NCI-H345 treated with DMSO at 0.1 percent for 48 hours (cell line): ENCODE results near the gene ST3GAL2.
"Not testable (repeated sequence)": the region's sequence is repeated elsewhere in the genome, so short reads cannot be mapped to it uniquely, and the experiment has no call there.

Experiments used
- DNase-seq: peaks from one replicate; lab custom pipeline; 2025; ENCODE audit not compliant: unreplicated experiment; lab: John Stamatoyannopoulos, UW

Gene ST3GAL2

DNA sequence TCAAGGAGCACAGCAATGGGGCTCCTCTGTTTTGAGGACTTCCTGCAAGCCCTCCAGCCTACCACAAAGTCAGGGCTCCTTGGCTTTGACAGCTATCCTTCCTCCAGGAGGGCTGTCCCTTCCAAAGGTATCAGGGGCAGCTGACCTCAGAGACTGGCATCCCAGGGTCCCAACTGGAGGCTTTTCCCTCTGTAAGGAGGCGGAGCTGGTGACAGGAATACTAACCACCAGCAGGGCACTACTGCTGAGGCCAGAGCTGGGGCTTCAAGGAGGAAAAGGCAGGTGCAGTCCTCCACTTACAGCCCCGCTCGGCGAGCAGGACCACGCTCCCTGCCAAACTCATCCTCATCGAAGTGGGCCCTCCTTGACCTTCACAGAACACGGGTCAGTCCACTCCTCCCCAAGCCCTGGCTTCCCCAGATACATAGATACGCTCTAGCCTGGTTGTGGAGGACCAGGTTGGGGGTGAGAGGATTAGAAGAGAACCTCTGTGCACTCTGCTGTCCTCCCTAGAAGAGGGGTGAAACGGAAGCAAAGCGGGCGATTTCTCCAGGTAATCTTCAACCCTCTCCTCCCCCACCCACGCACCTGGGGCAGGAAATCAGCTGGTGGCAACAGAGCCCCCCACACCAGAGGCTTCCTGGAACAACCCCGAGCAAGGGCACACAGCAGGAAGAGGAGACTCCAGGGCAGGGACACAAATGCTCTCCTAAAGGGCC lies 20.5 kb downstream of the ST3GAL2 start:
- DNase-seq = no peak

GRCh38 chr16:70417661-70418060 lies 21.2 kb downstream of the ST3GAL2 start:
- no peak for DNase-seq

DNA sequence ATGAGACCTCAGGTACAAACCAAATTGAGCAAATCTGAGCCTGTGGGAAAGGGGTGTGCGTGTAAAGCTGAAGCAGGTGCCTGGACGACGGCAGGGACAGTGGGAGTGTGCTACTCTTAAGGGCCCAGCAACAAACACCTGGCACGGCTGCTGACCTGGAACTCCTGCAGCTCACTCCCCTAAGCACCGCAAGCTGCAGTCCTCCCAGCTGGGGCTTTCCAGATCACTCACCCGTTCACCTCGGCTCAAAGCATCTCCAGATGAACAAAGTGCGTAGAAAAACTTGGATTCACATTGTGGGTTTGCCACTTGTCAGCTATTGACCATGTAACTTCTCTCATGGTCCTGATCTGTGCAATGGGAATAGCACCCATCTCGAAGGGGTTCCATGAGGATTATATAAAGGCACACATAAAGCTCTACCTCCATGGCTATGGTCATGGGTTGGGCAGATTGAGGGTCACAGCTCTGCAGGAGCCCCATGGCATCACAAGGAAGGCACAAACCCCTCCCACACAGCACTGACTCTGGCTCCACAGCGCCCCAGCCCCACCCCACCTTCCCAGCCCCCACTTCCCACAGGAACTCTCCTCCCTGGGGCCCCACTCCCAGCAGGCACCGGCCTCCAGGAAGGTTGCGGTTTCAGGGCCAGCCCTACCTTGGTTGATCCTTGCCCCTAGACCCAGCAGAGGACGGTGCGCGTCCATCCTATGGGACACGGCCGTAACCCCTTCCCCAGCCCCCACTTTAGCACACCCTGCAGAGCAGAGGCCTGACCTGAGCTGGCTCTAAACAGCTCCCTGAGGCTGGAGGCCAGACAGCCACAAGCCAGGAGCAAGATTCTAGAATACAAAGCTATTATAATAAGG lies 21.9 kb downstream of the ST3GAL2 start:
- DNase-seq = no peak

- DNase-seq = not testable (repeated sequence)
Observed at GRCh38 chr16:70413572-70413971, 25.3 kb downstream of the ST3GAL2 start.

GRCh38 chr16:70412385-70412784 lies 26.5 kb downstream of the ST3GAL2 start:
- no peak for DNase-seq

DNA sequence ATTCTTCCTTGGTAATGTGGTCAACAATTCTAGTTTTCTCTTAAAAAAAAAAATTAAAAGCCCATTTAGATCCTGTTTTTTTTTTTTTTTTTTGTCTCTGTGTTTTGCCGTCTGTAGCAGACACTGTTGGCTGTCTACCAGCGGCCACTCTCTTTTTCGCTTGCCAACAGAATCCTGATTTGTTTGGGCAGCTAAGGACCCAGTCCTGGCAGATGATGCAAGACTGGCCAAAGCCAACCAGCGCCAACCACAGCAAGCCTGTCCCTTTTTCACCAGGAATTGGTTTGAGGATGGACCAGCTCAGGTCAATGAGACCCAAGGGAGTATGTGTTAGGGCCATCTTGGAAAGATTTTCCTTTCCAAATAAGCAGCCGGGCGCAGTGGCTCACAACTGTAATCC lies 28.2 kb downstream of the ST3GAL2 start:
- no peak for DNase-seq

DNA sequence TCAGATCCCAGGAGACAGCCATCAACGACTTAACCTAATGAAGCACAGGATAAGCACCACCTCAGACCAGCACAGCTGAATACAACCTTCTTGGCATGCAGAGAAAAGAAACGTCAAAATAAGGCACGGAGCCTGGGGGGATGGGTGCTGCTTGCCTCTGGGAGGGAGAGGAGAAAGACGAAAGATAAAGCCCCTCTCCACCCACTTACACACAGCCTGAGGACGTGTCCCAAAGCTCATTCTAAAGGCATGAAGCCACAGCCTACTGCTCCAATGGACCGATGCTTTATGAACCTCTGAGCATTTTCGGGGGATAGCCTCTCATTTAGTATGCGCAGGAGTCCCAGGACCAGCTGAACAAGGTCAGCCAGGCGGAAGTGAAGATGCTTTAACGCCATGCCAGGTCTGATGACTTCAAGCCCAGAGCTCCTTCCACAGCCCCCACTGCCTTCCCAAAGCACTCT lies 31.1 kb downstream of the ST3GAL2 start:
- no peak for DNase-seq

DNA sequence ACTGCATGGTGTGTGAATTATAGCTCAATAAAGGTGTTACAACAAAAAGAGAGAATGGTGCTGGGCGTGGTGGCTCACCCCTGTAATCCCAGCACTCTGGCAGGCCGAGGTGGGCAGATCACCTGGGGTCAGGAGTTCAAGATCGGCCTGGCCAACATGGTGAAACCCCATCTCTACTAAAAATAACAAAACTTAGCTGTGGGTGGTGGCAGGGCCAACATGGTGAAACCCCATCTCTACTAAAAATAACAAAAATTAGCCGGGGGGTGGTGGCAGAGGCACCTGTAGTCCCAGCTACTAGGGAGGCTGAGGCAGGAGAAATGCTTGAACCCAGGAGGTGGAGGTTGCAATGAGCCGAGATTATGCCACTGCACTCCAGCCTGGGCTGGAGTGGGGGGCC lies 32.8 kb downstream of the ST3GAL2 start:
- not testable (repeated sequence) for DNase-seq

GRCh38 chr16:70402916-70403659 lies 35.8 kb downstream of the ST3GAL2 start:
- no peak for DNase-seq

- DNase-seq = no peak
Observed at GRCh38 chr16:70399951-70400350, 38.9 kb downstream of the ST3GAL2 start.

- no peak for DNase-seq
Observed at GRCh38 chr16:70399381-70399780, 39.5 kb downstream of the ST3GAL2 start.

- DNase-seq = no peak
Observed at GRCh38 chr16:70398177-70398743, 40.6 kb downstream of the ST3GAL2 start.

DNA sequence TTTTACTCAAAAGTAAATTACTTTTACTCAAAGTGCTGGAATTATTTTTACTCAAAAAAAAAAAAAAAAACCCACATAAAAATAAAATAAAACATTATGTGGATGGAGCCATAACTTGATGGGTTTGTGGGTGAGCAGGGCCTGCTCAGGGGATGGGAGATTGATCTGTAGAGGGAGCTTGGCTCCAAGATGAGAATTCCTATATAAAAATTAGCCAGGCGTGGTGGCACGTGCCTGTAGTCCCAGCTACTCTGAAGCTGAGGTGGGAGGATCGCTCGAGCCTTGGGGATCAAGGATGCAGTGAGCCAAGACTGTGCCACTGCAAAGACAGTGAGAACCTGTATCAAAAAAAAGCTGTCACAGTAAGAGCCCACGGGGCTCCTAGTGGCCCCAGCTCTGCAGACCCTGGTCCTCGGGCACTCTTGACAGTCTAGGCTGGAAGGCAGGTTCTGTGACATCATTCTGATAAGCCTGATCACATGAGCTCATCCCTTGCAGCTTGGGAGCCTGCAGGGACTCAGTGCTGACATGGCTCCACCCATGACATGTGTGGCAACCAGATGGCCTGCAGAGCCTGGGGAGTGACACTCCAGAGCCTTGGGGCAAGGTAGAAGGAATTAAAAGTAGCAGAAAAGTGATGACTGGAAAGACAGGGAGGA lies 42.5 kb downstream of the ST3GAL2 start:
- no peak for DNase-seq

GRCh38 chr16:70395345-70395901 lies 43.5 kb downstream of the ST3GAL2 start:
- DNase-seq = no peak

GRCh38 chr16:70394853-70395252 lies 44.0 kb downstream of the ST3GAL2 start:
- DNase-seq = no peak

DNA sequence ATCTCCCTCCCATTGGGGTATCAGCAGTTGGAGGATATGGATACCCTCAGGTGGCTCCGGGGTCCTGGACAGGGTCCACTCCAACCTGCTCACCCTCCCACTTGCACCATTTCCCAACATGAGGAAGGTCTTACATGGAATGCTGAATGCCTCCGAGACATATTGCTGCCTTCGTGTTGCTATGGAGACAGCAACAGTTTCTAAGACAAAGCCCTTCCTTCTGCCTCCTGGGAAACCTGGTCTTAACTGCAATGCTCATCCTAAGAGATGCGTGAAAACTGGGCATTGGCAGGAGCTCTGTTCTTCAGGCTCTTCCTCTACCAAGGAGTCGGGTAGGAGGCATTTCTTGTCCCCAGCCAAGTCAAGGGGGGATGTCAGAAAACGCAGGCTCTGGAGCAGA lies 45.2 kb downstream of the ST3GAL2 start:
- DNase-seq = no peak

DNA sequence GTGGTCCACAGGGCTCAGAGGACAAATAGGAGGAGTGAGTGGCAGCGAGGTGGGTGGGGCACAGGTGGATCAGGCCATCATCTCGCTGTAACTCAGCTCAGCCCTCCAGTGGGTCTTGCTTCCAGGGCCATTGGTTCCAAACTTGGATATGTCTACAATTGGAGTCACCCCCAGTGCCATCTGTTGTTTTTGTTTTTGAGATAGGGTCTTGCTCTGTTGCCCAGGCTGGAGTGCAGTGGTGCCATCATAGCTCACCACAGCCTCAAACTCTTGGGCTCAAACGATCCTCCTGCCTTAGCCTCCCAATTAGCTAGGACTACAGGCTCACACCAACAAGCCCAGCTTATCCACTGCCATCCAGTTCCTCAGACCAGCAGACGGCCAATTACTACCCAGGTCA lies 46.3 kb downstream of the ST3GAL2 start:
- DNase-seq = no peak

- DNase-seq = no peak
Observed at GRCh38 chr16:70391881-70392481, 46.9 kb downstream of the ST3GAL2 start.

GRCh38 chr16:70391446-70391845 lies 47.5 kb downstream of the ST3GAL2 start:
- no peak for DNase-seq

DNA sequence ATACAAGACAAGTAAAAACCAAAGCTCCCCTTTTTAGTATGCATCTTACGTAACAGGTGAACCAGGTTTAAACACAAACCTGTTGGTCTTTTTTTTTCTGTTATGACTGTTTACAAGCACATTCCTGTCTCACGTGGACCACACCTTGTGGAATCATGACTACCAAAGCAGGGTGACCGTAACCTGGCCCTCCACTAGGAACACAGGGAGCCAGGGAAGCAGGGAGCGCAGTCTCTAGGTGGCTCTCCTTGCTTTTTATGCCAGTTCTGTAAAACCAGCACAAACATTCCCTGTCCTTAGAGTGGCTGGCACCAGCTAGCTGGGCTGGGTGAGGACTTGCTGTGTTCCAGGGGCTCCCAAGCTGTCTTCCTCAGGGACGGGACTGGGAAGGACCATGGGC lies 48.1 kb downstream of the ST3GAL2 start:
- DNase-seq = no peak
